Activated B cell treated with CpG ODN at 0.5 μM for 24 hours (primary cell): ENCODE results near the gene FITM1. TPM values are rescaled to one million over a fixed set of nuclear protein-coding genes. Genes with fewer than 3 reads are reported as not detected.

Experiments
- ATAC-seq: fragments of 200-7000 bp; cut with Tn5 transposase; one replicate; pipeline ENCODE4 v1.10.0; 2021; ENCODE audit warnings: low read depth, mild to moderate bottlenecking, moderate library complexity
- CTCF ChIA-PET: fragments of 350-600 bp; sonication (Branson Sonifier 250); formaldehyde crosslinking; loops from one replicate; lab custom pipeline; 2021; ENCODE audit warnings: antibody characterized with exemption; lab: Charles Lee
- POLR2A ChIA-PET: fragments of 350-600 bp; sonication (Branson Sonifier 250); formaldehyde crosslinking; loops from one replicate; lab custom pipeline; 2021; ENCODE audit warnings: antibody characterized with exemption; lab: Charles Lee
- DNase-seq: peaks from one replicate; pipeline ENCODE4 v3.0.0; 2022
- H3K27ac Mint-ChIP-seq: one replicate; pipeline ENCODE4 v1.8.0; 2020; ENCODE audit warnings: mixed read lengths
- H3K27me3 Mint-ChIP-seq: one replicate; pipeline ENCODE4 v1.8.0; 2021; ENCODE audit warnings: mixed read lengths
- H3K36me3 Mint-ChIP-seq: one replicate; pipeline ENCODE4 v1.8.0; 2021; ENCODE audit warnings: low read depth, mixed read lengths
- H3K4me1 Mint-ChIP-seq: one replicate; pipeline ENCODE4 v1.8.0; 2021; ENCODE audit warnings: mixed read lengths
- H3K4me3 Mint-ChIP-seq: one replicate; pipeline ENCODE4 v1.8.0; 2020; ENCODE audit warnings: mild to moderate bottlenecking, mixed read lengths
- H3K9me3 Mint-ChIP-seq: one replicate; pipeline ENCODE4 v1.8.0; 2020; ENCODE audit warnings: mixed read lengths
- CTCF ChIP-seq: fragments of 200-600 bp; IDR thresholded peaks from one replicate; pipeline ENCODE4 v1.8.0; 2022; ENCODE audit warnings: antibody characterized with exemption, mild to moderate bottlenecking
- intact Hi-C: fragments of 100-400 bp; cut with micrococcal nuclease; formaldehyde crosslinking; loops from one replicate; pipeline ENCODE4 v1.15.1; 2024
- total RNA-seq: library from RNA; stranded (reverse); gene quantifications from 2 replicates; pipeline ENCODE4 v1.2.3, GENCODE V29; 2022

Gene FITM1
- total RNA-seq, 1 donor from 2014 or later = 2.3 TPM

DNA sequence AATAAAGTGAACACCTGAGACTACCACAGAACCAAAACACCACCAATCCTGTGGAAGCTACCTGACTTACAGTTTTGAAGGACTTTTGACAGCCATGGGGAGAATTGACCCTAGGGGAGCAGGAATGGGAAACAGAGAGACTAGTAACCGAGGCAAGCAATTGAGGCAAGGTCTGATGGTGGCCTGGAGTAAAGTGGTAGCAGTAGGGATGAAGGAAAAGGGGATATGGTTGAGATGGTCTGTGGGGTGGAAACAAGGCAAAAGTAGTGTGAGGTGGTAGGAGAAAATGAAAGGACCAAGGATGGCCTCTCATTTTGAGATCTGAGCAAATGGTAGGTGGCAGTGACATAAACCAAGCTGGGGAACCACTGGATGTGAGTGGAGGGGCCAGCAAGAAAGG is 26.4 kb downstream of the FITM1 start:
- TF ChIP-seq CTCF = no peak
- ATAC-seq (no peak), DNase-seq (no peak)
- Mint-ChIP-seq H3K4me1 (peaks cover 16% of the 10 kb centered on the region), H3K36me3 (peaks cover 70% of the 10 kb centered on the region), H3K27me3 (no peaks in the 10 kb centered on the region), H3K27ac (no peak overlapping the region), H3K9me3 (no peaks in the 10 kb centered on the region), H3K4me3 (no peak overlapping the region)
- intact Hi-C loops = no loop called here
- ChIA-PET POLR2A (interaction anchor here (1.2 to 2.6 kb wide), 4 partner anchors 10 to 49 kb away, joined by 3 to 10 read pairs (median 4); partner anchors contain the start of genes DCAF11, EMC9, NRL and PSME2), CTCF (interaction anchor here (1.1 kb wide), 1 partner anchor 48 kb away, joined by 3 read pairs; no protein-coding TSS in a partner anchor)

DNA sequence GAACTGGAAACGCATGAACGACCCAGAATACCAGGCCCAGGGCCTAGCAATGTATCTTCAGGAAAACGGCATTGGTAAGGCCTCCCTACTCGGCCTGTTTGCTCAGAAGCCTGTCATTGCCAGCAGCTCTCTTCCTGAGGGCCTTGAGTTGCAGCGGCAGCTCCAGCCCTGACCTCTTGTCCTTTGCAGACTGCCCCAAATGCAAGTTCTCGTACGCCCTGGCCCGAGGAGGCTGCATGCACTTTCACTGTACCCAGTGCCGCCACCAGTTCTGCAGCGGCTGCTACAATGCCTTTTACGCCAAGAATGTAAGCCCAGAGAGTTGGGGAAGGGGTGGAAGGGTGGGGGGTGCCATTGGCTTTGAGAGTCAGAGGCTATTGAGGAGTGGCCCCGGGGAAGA is 26.9 kb downstream of the FITM1 start:
- Mint-ChIP-seq H3K4me3 (no peak overlapping the region), H3K9me3 (no peaks in the 10 kb centered on the region), H3K27ac (no peak overlapping the region), H3K4me1 (peaks cover 21% of the 10 kb centered on the region), H3K36me3 (peaks cover 72% of the 10 kb centered on the region), H3K27me3 (no peaks in the 10 kb centered on the region)
- ChIA-PET CTCF (interaction anchor here (1.1 kb wide), 1 partner anchor 49 kb away, joined by 3 read pairs; no protein-coding TSS in a partner anchor), POLR2A (interaction anchor here (1.2 to 2.6 kb wide), 4 partner anchors 10 to 49 kb away, joined by 3 to 10 read pairs (median 4); partner anchors contain the start of genes DCAF11, EMC9, NRL and PSME2)
- no peak for DNase-seq
- intact Hi-C loops = no loop called here
- TF ChIP-seq CTCF = no peak
- no peak for ATAC-seq

DNA sequence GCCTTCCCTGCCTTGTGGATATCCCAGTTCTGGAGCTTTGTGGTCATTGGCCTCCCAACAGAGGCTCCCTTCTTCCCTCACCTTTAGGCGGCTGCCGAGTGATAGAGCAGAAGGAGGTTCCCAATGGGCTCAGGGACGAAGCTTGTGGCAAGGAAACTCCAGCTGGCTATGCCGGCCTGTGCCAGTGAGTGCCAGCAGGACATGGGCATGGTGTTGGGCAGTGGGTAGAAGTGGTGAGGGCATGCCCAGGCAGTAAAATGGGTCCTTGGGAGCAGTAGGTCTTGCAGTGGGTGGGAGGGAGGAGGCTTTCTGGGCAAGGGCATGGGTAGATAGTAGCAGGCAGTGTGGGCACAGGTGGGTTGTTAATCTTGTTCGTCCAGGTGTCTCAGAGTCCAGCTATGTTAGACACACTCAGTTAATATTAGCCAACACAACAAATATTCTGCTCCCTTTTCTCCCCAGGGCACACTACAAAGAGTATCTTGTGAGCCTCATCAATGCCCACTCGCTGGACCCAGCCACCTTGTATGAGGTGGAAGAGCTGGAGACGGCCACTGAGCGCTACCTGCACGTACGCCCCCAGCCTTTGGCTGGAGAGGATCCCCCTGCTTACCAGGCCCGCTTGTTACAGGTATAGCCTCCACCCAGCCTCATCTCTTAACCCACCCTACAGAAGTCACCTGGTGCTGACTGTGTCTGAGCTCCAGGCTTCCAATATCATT is 29.5 kb downstream of the FITM1 start:
- TF ChIP-seq CTCF = no peak
- DNase-seq (no peak), ATAC-seq (no peak)
- no peaks in the 10 kb centered on the region for H3K9me3 Mint-ChIP-seq
- H3K4me3 Mint-ChIP-seq = no peak overlapping the region
- H3K36me3 Mint-ChIP-seq = peaks cover 81% of the 10 kb centered on the region
- ChIA-PET POLR2A (interaction anchor here (0.7 to 4.6 kb wide), 18 partner anchors 9 to 139 kb away, joined by 3 to 93 read pairs (median 20); partner anchors contain the start of genes CHMP4A, DCAF11, DHRS1 and EMC9), CTCF (interaction anchor here (1.0 to 4.2 kb wide), 17 partner anchors 9 to 148 kb away, joined by 3 to 45 read pairs (median 10); partner anchors contain the start of genes CIDEB, DCAF11, EMC9 and IPO4)
- H3K27ac Mint-ChIP-seq = peak overlapping the region; percentile 95
- intact Hi-C loops = no loop called here
- H3K27me3 Mint-ChIP-seq = no peaks in the 10 kb centered on the region
- H3K4me1 Mint-ChIP-seq = peaks cover 41% of the 10 kb centered on the region

- Mint-ChIP-seq H3K27ac (peak overlapping the region; percentile 95), H3K4me3 (no peak overlapping the region), H3K9me3 (no peaks in the 10 kb centered on the region), H3K4me1 (peaks cover 45% of the 10 kb centered on the region), H3K27me3 (no peaks in the 10 kb centered on the region), H3K36me3 (peaks cover 81% of the 10 kb centered on the region)
- ATAC-seq = no peak
- intact Hi-C loops = no loop called here
- POLR2A ChIA-PET = interaction anchor here (0.7 to 4.6 kb wide), 32 partner anchors 10 to 270 kb away, joined by 3 to 93 read pairs (median 14); partner anchors contain the start of genes CARMIL3, CBLN3, CHMP4A and CIDEB
- TF ChIP-seq CTCF = no peak
- no peak for DNase-seq
- CTCF ChIA-PET = interaction anchor here (1.0 to 4.2 kb wide), 22 partner anchors 10 to 149 kb away, joined by 3 to 45 read pairs (median 8); partner anchors contain the start of genes CIDEB, DCAF11, EMC9 and IPO4
Observed at GRCh38 chr14:24160499-24160849, 30.0 kb downstream of the FITM1 start.
